IPS-15b (cell line): ENCODE results near the gene NOP53.
A peak's percentile ranks its signal among the peaks of the same experiment; 100 is the strongest.
"Not testable (repeated sequence)": the region's sequence is repeated elsewhere in the genome, so short reads cannot be mapped to it uniquely, and the experiment has no call there.

Experiments
- H3K27me3 ChIP-seq: one replicate; pipeline ENCODE4 v1.6.1; 2013; ENCODE audit warnings: low read length; ENCODE audit not compliant: control insufficient read depth, insufficient read depth
- H3K36me3 ChIP-seq: one replicate; pipeline ENCODE4 v1.6.1; 2013; ENCODE audit warnings: low read length; ENCODE audit not compliant: control insufficient read depth, insufficient read depth
- H3K4me1 ChIP-seq: one replicate; pipeline ENCODE4 v1.6.1; 2013; ENCODE audit warnings: mild to moderate bottlenecking, low read length; ENCODE audit not compliant: control insufficient read depth, insufficient read depth
- H3K4me3 ChIP-seq: one replicate; pipeline ENCODE4 v1.5.1; 2013; ENCODE audit warnings: low read depth, low read length
- H3K9ac ChIP-seq: one replicate; pipeline ENCODE4 v1.6.1; 2013; ENCODE audit warnings: low read depth, mild to moderate bottlenecking, low read length
- H3K9me3 ChIP-seq: one replicate; pipeline ENCODE4 v1.6.1; 2013; ENCODE audit warnings: mild to moderate bottlenecking, low read length; ENCODE audit not compliant: control insufficient read depth, insufficient read depth

The NOP53 gene

GRCh38 chr19:47771291-47771690 is 25.9 kb downstream of the NOP53 start:
- not testable (repeated sequence) for H3K36me3 ChIP-seq, H3K9ac ChIP-seq, H3K4me1 ChIP-seq, H3K9me3 ChIP-seq, H3K27me3 ChIP-seq, H3K4me3 ChIP-seq

DNA sequence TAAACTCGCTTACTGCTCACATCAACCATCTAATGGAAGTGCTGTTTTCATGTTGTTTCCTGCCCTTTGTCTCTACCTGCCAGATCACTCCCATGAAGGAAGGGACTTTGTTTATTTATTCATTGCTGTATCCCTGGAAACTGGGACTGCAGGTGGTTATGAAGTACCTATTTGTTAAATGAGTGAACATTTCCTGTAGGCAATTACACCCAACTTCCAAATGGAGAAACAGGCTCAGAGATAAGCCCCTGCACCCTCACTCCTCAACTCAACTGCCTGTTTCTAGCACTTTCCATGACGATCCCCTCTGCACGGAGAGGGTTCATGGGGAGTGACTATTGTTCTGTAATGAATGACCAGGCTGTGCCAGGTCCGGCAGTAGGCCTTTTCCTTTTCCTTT is 31.2 kb downstream of the NOP53 start:
- Histone ChIP-seq H3K27me3 (no peaks in the 10 kb centered on the region), H3K4me3 (no peak overlapping the region), H3K9ac (no peak overlapping the region), H3K4me1 (peaks cover 4% of the 10 kb centered on the region), H3K36me3 (peaks cover 9% of the 10 kb centered on the region), H3K9me3 (no peaks in the 10 kb centered on the region)

- not testable (repeated sequence) for H3K9me3 ChIP-seq, H3K4me1 ChIP-seq, H3K9ac ChIP-seq, H3K27me3 ChIP-seq
- Histone ChIP-seq H3K36me3 (peaks cover 14% of the 10 kb centered on the region), H3K4me3 (peak overlapping the region; percentile 89)
Observed at GRCh38 chr19:47777245-47778048, 32.1 kb downstream of the NOP53 start.

- Histone ChIP-seq H3K36me3 (peaks cover 20% of the 10 kb centered on the region), H3K4me1 (peaks cover 4% of the 10 kb centered on the region), H3K9me3 (no peaks in the 10 kb centered on the region), H3K27me3 (no peaks in the 10 kb centered on the region), H3K4me3 (peak within 1 kb of the TSS; percentile 89), H3K9ac (peak within 1 kb of the TSS; percentile 94)
Observed at GRCh38 chr19:47778049-47778953, 33.0 kb downstream of the NOP53 start, which contains the start of gene SELENOW. Gene SELENOW, plus strand, starts transcription at chr19:47778703. Its CDS starts 83 bp downstream, at chr19:47778786.

- H3K9ac ChIP-seq, result peak overlapping the region; percentile 94
- peaks cover 27% of the 10 kb centered on the region for H3K36me3 ChIP-seq
- H3K9me3 ChIP-seq, result no peaks in the 10 kb centered on the region
- peak overlapping the region; percentile 89 for H3K4me3 ChIP-seq
- no peaks in the 10 kb centered on the region for H3K27me3 ChIP-seq
- H3K4me1 ChIP-seq, result peaks cover 4% of the 10 kb centered on the region
Observed at GRCh38 chr19:47778954-47779351, 33.6 kb downstream of the NOP53 start.

DNA sequence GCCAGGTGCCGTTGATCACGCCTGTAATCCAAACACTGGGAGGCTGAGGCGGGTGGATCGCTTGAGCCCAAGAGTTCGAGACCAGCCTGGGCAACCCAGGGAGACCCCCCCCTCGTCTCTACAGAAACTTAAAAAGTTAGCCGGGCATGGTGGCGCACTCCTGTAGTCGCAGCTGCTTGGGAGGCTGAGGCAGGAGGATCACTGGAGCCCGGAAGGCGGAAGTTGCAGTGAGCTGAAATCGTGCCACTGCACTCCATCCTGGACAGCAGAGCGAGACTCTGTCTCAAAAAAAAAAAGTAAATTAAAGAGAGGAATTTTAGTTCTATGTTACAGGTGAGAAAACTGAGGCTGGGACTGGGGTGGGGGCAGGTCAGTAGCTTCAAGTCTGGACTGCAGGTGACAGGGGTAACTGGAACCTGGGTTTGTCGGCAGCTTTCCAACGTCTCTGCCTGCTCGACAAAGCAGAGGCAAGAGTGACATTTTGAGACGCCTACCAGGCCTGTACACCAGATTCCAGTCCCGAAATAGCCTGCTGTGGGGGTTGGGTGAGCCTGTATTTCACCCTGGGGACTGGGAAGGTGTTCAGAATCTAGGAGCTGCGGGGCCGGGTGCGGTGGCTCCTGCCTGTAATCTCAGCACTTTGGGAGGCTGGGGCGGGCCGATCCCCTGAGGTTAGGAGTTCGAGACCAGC is 34.3 kb downstream of the NOP53 start:
- Histone ChIP-seq H3K9ac (peak overlapping the region; percentile 3), H3K27me3 (no peaks in the 10 kb centered on the region), H3K4me3 (peak overlapping the region; percentile 89), H3K4me1 (peaks cover 4% of the 10 kb centered on the region), H3K9me3 (no peaks in the 10 kb centered on the region), H3K36me3 (peaks cover 34% of the 10 kb centered on the region)

GRCh38 chr19:47780215-47780551 is 34.8 kb downstream of the NOP53 start:
- Histone ChIP-seq H3K4me1 (peaks cover 4% of the 10 kb centered on the region), H3K4me3 (peak overlapping the region; percentile 89), H3K36me3 (peaks cover 36% of the 10 kb centered on the region), H3K9me3 (no peaks in the 10 kb centered on the region), H3K27me3 (no peaks in the 10 kb centered on the region), H3K9ac (peak overlapping the region; percentile 3)

- peaks cover under 1% of the 10 kb centered on the region for H3K4me1 ChIP-seq
- H3K4me3 ChIP-seq, result no peak overlapping the region
- no peaks in the 10 kb centered on the region for H3K9me3 ChIP-seq
- H3K27me3 ChIP-seq, result no peaks in the 10 kb centered on the region
- H3K9ac ChIP-seq, result no peak overlapping the region
- H3K36me3 ChIP-seq, result peaks cover 40% of the 10 kb centered on the region
Observed at GRCh38 chr19:47781590-47782262, 36.4 kb downstream of the NOP53 start.

DNA sequence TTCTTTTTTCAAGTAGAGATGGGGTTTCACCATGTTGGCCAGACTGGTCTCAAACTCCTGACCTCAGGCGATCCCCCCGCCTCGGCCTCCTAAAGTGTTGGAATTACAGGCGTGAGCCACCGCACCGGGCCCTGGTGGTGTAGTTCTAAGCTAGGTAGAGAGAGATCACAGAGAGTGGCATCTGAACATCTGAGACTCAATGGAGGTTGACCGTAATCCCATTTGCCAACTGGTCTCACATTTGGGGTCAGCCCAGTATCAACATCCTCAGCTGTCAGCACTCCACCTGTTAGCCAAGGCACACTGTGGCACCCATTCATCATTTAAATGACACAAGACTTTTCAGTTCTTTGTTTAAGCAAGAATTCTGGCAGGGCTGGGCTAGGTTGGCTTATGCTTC is 41.2 kb downstream of the NOP53 start:
- Histone ChIP-seq H3K9me3 (no peaks in the 10 kb centered on the region), H3K9ac (no peak overlapping the region), H3K27me3 (no peaks in the 10 kb centered on the region), H3K4me3 (no peak overlapping the region), H3K36me3 (peaks cover 34% of the 10 kb centered on the region), H3K4me1 (peaks cover 2% of the 10 kb centered on the region)

DNA sequence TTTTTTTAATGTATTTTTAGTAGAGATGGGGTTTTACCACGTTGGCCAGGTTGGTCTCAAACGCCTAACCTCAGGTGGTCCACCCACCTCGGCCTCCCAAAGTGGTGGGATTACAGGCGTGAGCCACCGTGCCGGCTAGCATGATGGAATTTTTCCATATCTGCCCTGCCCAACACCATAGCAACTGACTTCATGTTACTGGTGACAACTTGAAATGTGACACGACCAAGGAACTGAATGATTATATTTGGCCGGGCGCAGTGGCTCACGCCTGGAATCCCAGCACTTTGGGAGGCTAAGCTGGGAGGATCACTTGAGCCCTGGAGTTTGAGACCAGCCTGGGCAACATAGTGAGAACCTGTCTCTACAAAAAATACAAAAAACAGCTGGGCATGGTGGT is 42.0 kb downstream of the NOP53 start:
- not testable (repeated sequence) for H3K9ac ChIP-seq, H3K9me3 ChIP-seq, H3K4me3 ChIP-seq, H3K27me3 ChIP-seq, H3K4me1 ChIP-seq
- H3K36me3 ChIP-seq, result peaks cover 29% of the 10 kb centered on the region

DNA sequence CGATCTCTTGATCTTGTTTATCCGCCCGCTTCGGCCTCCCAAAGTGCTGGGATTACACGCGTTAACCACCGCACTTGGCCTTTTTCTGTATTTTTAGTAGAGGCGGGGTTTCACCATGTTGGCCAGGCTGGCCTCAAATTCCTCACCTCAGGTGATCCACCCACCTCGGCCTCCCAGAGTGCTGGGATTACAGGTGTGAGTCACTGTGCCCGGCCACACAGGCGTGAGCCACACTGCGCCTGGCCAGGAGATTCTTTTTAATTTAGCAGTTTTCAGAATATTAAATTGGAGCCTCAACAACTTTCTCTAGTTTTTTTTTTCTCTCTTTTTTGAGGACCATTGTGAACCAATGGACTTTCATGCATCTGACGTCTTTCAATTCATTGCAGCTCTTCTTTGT is 44.5 kb downstream of the NOP53 start:
- not testable (repeated sequence) for H3K9me3 ChIP-seq, H3K4me1 ChIP-seq, H3K36me3 ChIP-seq, H3K27me3 ChIP-seq, H3K9ac ChIP-seq
- peak overlapping the region; percentile 11 for H3K4me3 ChIP-seq
